GM19023 (cell line): ENCODE data around the gene ALPI.

Experiments used
- ATAC-seq: cut with Tn5 transposase; IDR thresholded peaks from one replicate; pipeline ENCODE4 v1.9.1; 2021; ENCODE audit warnings: mild to moderate bottlenecking, moderate library complexity; ENCODE audit not compliant: unreplicated experiment

Gene ALPI

DNA sequence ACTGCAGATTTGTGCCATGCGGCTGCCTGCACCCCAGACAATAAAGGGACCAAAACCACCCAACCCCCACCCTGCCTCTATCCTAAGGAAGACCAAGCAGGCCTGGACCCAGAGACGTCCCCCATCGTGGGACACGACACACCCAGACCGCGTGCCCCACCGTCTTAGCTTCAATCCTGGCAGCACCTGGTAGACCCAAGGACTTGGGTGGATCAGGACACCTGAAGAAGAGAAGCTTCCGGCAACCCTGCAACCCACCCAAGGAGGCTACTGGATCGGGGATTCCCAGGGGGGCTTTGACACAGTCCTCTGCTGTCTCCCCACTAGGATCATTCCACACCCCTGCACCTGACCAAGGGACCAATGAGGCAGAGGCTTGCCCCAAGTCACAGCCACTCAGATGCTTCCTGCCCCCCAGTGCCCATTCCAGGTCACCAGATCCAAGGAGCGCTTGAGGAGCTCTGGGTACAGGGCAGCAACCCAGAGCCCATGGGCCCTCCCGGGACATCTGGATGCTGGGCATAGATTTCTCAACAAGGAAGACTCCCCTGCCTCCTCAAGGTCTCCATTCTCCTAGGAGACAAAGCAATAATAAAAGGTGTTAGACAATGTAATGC, 3.6 kb downstream of the ALPI start:
- ATAC-seq: no peak

DNA sequence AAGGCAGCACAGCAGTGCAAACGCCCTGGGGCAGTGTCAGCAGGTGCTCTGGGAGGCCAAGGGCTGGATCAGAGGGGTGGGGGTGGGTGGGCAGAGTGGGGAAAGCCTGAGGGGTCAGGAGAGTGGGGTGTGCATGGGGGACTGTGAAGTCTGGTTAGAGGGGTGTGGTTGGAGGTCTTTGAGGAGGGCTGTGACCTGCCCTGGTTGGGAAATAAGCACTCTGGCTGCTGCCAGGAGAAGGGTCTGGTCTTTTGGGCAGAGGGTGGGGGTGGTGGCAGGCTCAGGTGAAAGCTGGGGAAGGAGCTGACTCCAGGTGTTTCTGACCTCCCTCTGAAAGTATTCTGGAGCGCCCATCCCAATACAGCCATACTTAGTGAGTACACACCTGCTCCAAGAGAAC, 4.2 kb downstream of the ALPI start:
- no peak for ATAC-seq

GRCh38 chr2:232463701-232464543, 8.0 kb downstream of the ALPI start:
- no peak for ATAC-seq

GRCh38 chr2:232464544-232464885, 8.6 kb downstream of the ALPI start:
- no peak for ATAC-seq

DNA sequence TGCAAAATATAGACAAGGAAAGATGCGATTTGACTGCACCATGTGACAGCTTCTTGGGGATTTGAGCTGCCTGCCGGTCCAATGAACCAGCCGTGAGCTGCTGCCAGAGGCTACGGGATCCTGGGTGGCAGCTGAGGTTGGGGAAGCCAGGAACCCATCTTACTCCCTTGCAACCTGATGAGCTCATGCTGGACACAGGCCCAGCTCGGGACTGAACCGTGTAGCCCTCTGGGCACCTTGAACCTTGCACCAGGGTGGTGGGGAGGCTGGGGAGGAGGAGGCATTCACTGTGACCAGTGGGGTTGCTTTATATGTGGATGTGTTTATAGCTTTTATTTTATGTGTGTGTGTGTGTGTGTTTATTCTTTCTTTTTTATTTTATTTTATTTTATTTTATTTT, 9.1 kb downstream of the ALPI start:
- ATAC-seq: no peak

- no peak for ATAC-seq
These were observed 10.3 kb downstream of the ALPI start for GRCh38 chr2:232466221-232466620.

DNA sequence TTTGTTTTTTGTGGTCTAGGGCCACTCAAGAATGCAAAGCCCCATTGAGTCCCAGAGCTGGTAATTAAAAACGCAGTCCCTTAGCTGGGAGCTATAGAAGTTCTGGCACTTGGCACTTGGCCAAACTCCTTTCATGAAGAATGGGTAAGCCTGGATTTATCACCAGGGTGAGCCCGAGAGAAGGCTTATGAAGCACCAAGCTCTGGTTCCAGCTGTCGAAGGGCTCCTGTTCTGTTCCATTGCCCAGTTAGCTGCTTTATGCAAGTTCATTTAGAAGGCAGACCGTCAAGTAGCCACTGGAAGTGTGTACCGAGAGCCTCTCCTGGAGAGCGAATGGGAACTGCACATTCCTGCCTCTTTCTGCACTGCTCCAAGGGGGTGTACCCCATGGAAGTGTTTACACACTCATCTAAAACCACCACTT, 17.5 kb downstream of the ALPI start:
- ATAC-seq: no peak

- no peak for ATAC-seq
These were observed 20.1 kb downstream of the ALPI start for GRCh38 chr2:232476045-232476444.

DNA sequence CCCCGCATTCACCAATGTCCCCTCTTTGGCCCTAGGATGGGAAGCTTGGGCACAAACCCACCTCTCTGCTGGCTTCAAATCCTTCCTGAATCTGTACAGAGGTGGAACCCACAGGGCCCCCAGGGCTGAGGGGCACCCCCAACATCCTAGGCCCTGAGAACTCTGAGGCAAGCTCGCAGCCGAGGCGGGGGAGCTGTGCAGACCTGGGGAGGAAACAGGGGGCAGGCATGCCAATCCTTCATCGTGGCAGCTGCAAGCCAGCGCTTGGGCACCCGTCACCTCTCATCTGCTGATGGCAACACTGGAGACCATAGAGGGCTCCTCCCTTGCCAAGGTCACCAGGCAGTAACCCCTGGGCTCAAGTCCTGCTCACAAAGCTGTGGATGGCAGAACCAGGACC, 20.8 kb downstream of the ALPI start:
- no peak for ATAC-seq

GRCh38 chr2:232477751-232478510, 22.0 kb downstream of the ALPI start:
- ATAC-seq: no peak

DNA sequence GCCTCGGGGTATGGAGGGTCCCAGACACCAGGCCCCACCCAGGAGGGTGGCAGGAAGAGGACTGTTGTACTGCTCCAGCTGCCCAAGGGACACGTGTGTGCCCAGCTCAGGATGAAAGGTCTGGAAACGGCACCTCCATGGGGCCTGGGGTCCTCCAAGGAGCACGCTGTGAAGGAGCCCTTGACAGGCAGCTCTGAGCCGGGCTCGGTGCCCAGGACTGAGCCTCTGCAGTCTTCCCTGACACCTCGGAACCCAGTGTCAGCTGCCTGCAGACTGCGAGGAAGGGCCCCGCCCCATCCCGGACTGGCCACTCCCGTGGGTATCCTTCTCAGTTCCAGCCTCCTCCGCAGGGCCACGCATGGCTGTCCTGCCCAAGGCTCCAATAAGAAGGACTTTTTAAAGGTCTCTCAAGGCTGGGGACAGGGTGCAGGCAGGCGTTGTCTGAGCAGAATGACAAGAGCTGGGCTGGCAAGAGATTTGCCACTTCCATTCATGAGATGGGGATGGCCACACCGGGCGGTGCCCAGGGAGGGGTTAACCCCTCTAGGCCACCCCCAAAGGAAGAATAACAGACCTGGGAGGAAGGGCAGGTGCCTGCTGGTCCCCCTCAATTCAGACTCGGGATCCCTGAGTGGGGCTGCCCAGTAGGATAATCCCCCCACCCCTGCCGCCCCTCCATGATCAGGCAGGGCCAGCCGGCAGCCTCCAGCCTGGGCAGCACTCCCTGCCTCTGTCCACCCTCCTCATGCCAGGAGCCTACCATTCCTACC, 22.8 kb downstream of the ALPI start:
- ATAC-seq: no peak

DNA sequence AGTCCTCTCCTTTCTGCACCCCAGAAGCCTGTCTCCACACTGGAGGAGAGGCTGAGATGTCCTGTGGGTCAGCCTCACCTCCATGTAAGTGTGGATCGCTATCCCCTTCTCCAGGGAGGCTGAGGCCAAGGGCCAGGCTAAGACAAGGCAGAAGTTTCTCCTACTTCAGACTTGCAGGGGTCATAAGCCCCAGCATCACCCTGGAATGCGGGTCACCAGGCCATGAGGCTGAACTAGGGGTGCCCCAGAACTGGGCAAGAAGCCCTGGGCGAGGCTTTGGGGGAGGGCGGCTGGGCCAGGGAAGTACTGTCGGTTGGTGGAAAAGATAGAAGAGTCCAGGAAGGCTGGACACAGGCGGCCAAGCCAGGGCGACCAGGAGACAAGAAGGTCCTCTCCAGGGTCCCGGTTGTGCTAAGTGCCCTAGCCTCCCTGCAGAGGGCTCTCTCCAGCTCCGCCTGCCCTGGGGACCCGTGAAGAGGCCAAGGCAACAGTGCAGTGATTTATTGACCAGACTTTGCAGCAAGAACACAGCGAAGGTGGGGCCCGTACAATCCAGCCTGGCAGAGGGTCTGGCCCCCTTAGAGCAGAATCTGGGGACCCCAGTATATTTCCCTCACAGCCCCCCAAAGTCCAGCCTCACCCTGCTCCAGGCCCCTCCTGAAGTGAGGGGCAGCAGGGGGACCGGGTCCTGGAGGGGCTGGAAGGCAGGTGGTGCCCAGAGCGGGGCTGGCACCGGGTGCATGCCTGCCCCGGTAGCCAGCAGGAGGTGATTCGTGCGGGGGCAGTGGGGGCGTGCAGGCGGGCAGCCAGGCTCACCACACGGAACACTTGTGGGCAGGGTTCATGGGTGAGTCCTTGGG, 23.6 kb downstream of the ALPI start:
- no peak for ATAC-seq

DNA sequence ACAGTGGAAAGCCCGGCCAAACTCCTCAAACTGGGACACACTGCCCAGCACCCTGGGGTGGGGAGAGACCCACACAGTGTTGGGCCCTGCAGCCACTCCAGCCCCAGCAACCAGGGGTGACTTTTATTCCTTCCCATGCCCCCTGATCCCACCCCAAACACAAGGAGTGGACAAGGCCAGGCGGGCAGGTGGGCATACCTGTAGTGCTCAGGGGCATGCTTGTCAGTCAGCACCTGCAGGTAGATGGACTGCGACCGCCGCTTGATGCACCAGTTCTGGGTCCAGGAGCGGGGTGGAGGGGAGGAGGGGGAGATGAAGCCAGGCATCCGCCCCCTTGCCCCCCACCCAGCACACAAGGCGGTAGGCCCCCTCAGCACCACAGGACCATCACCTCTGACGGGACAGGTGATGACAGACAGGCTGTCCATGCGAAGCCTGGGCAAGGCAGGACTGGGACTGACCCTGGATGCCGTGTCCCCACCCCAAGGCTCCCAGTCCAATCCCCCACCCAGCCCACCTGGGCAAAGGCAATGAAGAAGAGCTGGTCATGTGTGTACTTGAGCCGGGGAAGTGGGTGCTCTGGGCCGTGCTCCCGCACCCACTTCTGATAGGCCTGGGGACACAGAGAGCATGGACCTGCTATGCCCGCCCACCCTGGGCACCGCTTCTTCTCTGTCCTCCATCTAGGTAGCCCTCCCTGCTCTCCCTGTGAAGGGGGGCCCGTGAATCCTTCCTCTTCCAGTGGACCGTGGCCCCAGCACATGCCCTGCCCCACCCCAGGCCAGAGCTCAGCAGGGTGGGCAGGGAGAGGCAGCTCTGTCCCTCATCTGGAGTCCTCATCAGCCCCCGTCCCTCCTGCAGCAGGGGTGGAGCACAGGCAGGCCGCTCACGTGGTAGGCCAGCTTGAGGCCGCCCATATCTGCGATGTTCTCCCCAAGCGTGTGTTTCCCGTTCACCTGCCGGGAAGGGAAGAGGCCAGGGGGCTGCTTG, 24.5 kb downstream of the ALPI start:
- no peak for ATAC-seq

- no peak for ATAC-seq
These were observed 25.6 kb downstream of the ALPI start for GRCh38 chr2:232481322-232482140.

DNA sequence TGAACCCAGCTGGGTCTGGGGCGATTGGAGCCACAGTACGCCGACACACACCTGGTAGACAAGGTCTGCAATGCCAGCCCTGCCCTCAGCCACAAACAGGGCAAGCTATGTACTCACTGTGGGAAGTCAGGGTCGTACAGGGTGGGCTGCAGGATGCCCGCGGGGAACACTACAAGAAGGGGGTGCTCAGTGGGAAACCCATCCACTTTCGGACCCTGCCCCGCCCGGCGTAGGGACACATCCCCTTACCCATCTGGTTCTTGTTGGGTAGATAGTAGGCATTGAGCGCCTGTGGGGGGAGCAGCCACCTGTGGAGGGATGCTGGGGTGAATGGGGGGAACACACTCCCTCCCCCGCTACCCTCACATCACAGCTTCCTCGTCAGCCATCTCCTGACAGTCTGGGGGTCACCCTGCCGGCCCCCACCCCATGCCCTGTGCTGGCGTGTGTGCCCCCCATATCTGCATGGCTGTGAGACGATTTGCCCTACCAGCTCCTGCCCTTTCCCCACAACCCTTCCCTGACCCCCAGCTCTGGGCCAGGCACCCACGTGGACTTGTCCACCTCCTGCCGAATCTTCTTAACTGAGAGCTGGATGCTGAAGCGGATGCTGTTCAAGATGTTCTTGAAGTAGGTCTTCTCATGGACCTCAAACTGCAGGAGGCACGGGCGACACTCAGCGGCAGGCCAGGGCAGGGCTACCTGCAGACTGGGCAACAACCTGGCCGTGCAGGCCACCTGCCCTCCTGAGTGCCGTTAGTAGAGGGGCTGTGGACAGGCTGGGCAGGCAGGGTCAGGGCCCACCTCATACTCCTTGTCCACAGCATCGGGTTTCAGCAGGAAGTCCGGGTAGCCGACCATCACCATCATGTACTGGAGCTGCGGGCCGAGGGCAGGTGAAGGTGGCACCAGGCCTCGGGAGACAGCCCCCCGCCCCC, 26.6 kb downstream of the ALPI start:
- ATAC-seq: no peak

GRCh38 chr2:232483311-232483922, 27.5 kb downstream of the ALPI start:
- ATAC-seq: no peak
